PFSK-1 (cell line): ENCODE results near the gene UBE2O.

Experiments used
- FOXP2 ChIP-seq: optimal IDR thresholded peaks from 2 replicates; pipeline ENCODE3; 2011; ENCODE audit warnings: borderline replicate concordance, control low read depth, inconsistent platforms; ENCODE audit not compliant: insufficient read depth; ENCODE audit errors: extremely low read length, extremely low read depth
- POLR2AphosphoS5 ChIP-seq: IDR thresholded peaks from 2 replicates; pipeline ENCODE4 v1.6.1; 2012; ENCODE audit warnings: low read depth, mild to moderate bottlenecking, control low read depth, low read length, moderate library complexity
- SIN3A ChIP-seq: IDR thresholded peaks from 2 replicates; pipeline ENCODE4 v1.6.1; 2012; ENCODE audit warnings: mild to moderate bottlenecking, low read length, moderate library complexity, borderline replicate concordance; ENCODE audit not compliant: insufficient read depth
- TAF1 ChIP-seq: IDR thresholded peaks from 2 replicates; pipeline ENCODE4 v1.6.1; 2012; ENCODE audit warnings: low read length, control low read depth, borderline replicate concordance; ENCODE audit not compliant: insufficient read depth
- TF ChIP-seq, protein P1 (sequence below), 2 experiments: IDR thresholded peaks; 2 replicates each; pipeline versions ENCODE4 v1.6.1 to v1.8.0; 2011 to 2012; ENCODE audit warnings: low read depth in 2 of 2, low read length in 2 of 2, control low read depth in 1 of 2, inconsistent platforms in 1 of 2, mild to moderate bottlenecking in 1 of 2, moderate library complexity in 1 of 2; ENCODE audit not compliant: insufficient read depth in 1 of 2

DNA sequence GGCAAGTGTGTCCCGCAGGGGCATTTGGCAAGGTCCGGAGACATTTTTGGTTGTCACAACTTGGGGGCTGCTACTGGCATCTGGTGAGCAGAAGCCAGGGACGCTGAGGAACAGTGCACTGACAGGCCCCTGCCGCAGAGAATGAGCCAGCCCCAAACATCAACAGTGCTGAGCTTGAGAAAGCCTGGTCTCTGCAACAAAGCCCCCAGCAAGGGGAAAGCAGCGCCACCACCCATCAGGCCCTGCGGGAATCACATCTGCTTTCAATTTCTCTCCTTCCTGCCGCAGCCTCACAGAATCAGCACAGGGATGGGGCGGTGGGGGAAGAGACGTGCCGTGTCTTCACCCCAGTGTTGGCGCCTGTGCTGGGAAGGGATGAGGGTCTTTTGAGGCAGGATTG lies 84.4 kb downstream of the UBE2O start:
- TF ChIP-seq SIN3A (no peak), POLR2AphosphoS5 (no peak), TAF1 (no peak), FOXP2 (peak; percentile 42)
- TF ChIP-seq, protein P1, sequence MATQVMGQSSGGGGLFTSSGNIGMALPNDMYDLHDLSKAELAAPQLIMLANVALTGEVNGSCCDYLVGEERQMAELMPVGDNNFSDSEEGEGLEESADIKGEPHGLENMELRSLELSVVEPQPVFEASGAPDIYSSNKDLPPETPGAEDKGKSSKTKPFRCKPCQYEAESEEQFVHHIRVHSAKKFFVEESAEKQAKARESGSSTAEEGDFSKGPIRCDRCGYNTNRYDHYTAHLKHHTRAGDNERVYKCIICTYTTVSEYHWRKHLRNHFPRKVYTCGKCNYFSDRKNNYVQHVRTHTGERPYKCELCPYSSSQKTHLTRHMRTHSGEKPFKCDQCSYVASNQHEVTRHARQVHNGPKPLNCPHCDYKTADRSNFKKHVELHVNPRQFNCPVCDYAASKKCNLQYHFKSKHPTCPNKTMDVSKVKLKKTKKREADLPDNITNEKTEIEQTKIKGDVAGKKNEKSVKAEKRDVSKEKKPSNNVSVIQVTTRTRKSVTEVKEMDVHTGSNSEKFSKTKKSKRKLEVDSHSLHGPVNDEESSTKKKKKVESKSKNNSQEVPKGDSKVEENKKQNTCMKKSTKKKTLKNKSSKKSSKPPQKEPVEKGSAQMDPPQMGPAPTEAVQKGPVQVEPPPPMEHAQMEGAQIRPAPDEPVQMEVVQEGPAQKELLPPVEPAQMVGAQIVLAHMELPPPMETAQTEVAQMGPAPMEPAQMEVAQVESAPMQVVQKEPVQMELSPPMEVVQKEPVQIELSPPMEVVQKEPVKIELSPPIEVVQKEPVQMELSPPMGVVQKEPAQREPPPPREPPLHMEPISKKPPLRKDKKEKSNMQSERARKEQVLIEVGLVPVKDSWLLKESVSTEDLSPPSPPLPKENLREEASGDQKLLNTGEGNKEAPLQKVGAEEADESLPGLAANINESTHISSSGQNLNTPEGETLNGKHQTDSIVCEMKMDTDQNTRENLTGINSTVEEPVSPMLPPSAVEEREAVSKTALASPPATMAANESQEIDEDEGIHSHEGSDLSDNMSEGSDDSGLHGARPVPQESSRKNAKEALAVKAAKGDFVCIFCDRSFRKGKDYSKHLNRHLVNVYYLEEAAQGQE (IDR thresholded peaks at IDR 0.05; ENCODE audit: insufficient read depth in 1 of 2, low read depth in 2 of 2, low read length in 2 of 2) = peak; percentile 19 to 41; a peak in 1 of 4 replicates
